ENCODE measurements around the gene SERPINA3.

Gene SERPINA3

DNA sequence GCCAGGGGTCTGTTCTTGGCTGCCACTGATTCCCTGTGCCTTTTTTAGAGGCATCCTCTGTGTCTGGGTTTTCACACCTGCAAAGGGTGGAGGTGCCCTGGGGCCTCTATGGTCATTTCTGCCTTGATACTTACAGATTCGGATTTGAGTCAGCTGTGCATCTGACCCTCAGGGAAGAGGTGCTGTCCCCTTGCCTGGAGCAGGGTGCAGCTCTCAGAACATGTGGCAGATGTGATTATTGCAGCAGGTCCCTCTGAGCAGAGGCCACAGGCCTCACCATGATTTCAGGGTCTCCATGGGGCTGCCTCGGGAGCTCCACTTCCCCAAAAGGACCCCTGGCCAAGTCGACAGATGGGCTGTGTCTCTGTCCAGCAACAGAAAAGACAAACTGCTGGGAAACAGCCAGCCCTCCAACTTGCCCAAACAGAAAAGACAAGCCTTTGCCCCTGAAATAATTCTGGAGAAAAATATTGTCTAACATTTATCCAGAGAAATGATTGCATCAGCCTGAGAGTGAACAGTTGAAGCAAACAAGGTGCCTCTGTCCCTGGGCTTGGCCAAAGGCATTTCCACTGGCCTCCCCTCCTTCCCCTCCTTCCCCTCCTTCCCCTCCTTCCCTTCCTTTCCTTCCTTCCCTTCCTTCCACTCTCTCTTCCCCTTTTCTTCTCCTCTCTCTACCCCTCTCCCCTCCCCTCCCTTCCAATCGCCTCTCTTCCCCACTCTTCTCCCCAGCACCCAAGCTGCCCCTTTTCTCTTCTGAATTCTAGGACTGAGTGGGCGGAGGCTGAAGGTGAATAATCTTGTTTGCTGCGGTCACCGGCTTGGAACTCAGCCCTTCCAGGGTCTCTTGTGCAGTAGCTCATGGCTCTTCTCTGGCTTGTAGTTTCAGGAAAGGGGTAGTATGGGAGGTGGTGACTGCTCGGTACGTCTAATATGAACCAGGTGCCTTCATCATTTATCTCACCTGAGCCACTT is 676 bp downstream of the SERPINA3 start:
- in situ Hi-C loops (cut with HindIII; ENCODE audit: low sequenced_read_pairs), result no loop called here

- in situ Hi-C loops (cut with HindIII; ENCODE audit: low sequenced_read_pairs), result no loop called here
These were observed 1.8 kb downstream of the SERPINA3 start for GRCh38 chr14:94613720-94614644.

DNA sequence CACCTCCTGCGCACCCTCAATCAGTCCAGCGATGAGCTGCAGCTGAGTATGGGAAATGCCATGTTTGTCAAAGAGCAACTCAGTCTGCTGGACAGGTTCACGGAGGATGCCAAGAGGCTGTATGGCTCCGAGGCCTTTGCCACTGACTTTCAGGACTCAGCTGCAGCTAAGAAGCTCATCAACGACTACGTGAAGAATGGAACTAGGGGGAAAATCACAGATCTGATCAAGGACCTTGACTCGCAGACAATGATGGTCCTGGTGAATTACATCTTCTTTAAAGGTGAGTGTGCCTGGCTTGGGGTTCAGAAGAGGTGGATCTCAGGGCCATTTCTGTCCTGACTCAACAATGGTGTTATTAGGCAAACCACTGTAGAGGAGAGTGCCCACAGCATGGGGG is 2.6 kb downstream of the SERPINA3 start:
- in situ Hi-C loops (cut with HindIII; ENCODE audit: low sequenced_read_pairs), result no loop called here

GRCh38 chr14:94615254-94615653 is 3.1 kb downstream of the SERPINA3 start:
- in situ Hi-C loops (cut with HindIII; ENCODE audit: low sequenced_read_pairs), result no loop called here

DNA sequence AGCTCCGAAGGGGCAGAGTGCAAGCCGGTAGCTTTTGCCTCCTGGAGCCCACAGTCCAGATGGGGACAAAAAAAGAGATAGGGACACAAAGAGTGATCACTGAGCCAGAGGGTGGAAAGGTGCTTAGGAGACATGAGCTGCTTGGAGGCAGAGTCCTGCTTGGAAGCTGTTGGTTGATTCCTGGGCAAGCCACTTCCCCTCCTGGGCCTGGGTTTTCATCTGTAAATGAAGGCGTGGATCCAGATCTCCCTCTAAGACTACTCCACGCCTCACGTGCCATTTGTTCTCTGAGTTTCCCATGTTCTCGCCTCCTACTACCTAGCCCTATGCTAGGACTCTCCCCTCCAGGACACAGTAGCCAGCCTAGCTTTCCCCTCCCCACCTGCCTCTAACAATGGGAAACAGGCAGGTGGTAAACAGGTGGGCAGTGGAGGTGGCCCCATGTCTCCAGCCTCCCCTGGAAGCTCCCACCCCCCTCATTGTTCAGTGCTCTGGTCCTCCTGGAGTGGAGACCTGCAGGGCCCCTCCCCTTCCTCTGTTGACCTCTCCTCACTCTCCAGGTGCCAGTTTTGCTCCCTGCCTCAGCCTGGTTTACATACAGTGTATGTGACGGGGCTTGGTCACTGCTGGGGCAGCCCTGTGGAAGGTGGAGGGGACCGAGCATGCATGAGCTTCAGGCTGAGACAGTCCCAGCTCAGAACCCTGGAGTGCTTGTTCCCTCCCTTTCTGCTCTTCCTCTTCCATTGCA is 3.8 kb downstream of the SERPINA3 start:
- in situ Hi-C loops (cut with HindIII; ENCODE audit: low sequenced_read_pairs), result no loop called here

DNA sequence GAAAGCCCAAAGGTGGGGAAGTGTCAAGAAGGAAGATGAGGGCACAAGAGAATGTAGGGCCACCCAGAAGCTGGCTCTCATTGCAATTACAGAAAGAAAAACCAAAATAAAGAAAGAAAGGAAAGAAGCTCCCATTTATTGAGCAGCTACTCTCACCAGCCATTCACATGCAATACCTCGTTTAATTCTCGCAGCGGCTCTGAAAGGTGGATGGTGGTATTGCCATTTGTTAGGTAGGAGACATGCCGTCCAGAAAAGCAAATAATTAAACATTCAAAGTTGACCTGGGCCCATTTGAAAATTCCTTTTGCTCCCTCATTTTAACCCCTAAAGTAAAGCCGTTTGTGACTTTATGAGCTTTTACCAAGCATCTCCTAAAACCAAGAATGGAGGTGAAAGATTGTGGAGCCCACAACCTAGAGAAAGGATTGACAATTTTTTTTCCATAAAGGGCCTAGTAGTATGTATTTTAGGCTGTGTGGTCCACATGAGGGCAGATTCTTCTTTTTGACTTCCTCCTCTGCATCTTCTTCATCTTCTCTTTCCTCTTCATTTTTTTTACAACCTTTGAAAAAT is 5.3 kb downstream of the SERPINA3 start:
- in situ Hi-C loops (cut with HindIII; ENCODE audit: low sequenced_read_pairs), result no loop called here

GRCh38 chr14:94617988-94618822 is 6.0 kb downstream of the SERPINA3 start:
- in situ Hi-C loops (cut with HindIII; ENCODE audit: low sequenced_read_pairs), result no loop called here

DNA sequence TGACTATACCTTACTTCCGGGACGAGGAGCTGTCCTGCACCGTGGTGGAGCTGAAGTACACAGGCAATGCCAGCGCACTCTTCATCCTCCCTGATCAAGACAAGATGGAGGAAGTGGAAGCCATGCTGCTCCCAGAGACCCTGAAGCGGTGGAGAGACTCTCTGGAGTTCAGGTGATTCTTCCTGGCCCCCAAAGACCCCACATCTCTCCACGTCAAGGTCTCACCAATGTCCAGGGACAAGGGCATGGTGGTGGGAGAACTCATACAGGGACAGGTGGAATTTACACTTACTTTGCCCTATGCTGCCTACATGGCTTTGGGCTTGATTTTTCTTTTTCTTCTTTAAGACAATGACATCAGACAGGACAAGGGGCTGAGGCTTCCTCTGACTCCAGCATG is 7.1 kb downstream of the SERPINA3 start:
- in situ Hi-C loops (cut with HindIII; ENCODE audit: low sequenced_read_pairs), result no loop called here

DNA sequence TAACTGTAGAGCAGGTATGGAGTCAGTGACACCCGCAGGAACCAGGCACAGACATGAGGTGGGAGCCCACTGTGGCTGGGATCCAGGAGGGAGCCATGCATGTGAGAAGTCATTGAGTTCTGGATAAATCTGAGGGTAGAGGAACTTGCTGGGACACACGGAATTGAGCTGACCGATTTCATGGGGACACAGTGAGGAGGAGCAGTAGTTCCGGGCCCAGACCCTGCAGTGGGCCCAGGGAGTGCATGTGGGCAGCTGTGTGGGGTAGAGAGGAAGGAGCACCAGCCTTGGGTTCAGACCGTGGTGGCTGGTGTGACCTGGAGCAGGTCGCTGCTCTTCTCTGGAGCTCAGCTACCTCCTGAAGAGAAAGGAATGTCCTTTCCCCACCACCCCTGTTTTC is 8.4 kb downstream of the SERPINA3 start:
- in situ Hi-C loops (cut with HindIII; ENCODE audit: low sequenced_read_pairs), result no loop called here

DNA sequence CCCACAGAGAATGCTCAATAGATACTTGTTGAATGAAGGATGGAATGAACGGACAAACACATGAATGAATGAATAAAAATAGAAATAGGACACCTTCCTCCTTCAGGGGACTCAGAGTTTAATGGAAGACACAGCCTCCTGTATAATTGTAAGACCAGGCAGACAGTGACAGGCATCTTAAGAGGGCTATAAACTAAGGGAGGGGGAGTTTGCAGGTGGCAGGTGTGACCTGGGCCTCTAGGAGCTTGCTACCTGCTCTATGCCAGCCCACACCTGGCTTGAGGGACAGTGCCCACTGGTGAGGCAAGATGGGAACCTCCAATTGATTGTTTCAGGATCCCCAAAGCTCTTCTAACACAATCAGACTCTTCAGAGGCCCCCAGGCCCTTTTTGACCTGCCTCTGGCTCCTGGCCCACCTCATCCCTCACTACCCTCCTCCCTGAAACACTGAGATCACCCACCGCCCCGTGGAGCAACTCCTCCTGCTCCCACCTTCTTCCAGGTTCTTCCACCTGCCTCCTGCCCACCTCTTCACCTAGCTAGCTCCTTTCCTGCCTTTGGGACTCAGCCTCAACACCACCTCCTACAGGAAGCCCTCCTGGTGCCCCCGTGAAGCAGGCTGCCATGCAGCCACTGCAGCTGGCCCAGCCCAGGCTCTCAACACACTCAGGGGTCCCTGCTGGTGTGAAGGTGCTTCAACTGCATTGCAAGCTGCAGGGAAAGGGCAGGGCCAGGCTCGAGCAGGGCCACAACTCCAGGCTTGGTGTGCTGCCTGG is 9.4 kb downstream of the SERPINA3 start:
- in situ Hi-C loops (cut with HindIII; ENCODE audit: low sequenced_read_pairs), result no loop called here

DNA sequence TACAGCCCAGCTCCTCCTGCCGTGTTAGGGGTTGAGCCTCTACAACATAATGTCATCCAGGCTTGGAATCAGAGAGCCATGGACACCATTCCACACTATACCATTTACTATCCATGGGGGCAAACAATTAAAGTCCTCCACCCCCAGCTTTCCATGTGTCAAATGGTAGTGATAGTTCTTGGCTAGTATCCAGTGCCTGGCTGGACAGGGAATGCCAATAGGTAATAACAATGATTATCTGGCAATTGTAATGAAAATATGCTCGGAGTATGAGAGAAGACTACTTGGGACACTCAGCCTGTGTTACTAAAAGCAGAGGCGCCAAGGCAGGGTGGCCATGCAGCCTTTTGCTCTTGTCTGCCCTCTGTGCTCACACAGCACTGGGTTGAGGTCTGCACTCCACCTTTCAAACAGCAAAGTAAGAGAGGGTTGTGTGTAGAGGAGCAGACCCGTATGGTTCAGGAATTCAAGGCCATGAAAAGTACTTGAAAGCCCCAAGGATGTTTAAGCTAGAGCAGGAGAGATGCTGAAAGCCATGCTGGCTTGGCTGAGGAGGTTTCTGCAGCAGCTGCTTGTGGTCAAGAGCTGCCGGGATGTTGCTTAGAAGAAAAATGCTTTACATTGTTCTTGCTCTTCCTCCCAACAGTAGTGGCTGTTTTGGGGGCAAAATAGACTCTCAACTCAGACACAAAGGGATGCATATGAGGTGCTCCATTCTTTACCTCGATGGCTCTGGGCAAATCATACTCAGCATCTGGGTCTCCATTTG is 10.6 kb downstream of the SERPINA3 start:
- in situ Hi-C loops (cut with HindIII; ENCODE audit: low sequenced_read_pairs), result no loop called here

- in situ Hi-C loops (cut with HindIII; ENCODE audit: low sequenced_read_pairs), result no loop called here
These were observed 11.2 kb downstream of the SERPINA3 start for GRCh38 chr14:94623422-94623809.

DNA sequence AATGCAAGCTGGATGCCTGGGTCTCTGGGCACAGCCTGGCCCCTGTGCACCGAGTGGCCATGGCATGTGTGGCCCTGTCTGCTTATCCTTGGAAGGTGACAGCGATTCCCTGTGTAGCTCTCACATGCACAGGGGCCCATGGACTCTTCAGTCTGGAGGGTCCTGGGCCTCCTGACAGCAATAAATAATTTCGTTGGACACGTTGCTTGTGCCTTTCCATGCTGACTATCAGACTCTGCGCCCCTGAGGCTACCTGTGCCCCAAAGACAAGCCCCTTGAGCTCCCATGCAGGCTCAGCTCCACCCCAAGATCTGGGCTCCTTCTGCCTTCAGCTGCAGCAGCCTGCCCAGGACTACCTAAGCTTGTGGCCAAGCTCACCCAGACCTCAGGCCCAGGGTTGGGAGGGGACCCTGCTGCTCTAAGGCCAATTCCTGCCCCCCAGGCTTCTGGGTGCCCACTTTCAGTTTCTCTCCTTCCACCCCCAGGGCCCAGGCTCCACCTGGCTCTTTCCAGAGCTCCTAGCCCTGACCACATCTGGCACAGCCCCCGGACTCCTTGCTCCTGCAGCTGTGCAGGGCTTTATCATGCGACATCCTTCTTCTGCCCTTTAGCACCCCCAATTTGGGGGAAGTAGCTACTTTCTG is 11.8 kb downstream of the SERPINA3 start:
- in situ Hi-C loops (cut with HindIII; ENCODE audit: low sequenced_read_pairs), result no loop called here

DNA sequence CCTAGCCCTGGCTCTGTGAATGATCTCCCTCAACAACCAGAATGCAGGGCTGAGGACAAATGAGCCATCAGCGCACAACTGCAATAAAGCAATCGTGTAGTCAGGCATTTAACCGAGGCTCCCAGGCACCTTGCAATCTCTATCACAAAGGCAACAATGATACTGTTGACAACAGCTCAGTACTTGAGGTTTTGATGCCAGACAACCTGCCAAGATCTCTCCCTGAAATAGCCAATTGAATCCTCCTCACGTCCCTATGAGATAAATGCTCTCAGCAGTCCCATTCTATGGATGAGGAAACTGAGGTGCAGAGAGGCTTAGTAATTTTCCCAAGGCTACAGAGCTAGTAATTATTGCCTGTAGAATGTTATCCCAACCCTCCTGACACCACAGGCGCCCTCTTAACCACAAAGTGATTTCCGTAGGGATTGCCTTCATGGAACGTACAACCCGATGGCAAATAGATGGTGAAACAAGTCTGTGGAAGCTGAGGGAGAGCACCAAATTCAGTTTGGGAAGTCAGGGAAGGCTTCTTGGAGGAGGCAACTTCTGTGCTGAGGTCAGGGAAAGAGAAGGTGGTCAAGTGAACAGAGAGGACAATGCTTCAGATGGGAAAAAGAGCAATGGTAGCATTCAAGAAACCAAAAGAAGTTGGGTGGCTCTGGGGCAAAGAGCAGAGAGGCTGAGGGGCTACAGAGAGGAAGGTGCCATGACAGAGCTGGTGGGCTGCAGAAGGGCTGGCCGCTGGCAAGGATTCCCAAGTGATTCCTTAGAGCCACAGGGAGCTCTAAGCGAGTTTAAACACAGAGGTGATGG is 12.6 kb downstream of the SERPINA3 start:
- in situ Hi-C loops (cut with HindIII; ENCODE audit: low sequenced_read_pairs), result no loop called here

DNA sequence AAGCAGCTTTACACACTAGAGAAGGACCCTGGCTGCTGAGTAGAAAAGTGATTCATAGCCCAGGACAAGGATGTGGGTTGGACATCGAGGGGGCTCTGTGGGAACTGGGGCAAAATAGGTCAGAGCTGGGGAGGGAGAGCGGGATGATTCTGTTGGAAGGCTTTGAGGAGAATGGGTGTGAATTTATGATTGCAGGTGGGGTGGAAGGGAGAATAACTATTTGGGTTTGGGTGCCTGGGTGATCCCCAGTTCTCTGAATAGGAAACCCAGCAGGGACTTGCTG is 13.1 kb downstream of the SERPINA3 start:
- in situ Hi-C loops (cut with HindIII; ENCODE audit: low sequenced_read_pairs), result no loop called here

GRCh38 chr14:94628578-94628977 is 16.4 kb downstream of the SERPINA3 start:
- in situ Hi-C loops (cut with HindIII; ENCODE audit: low sequenced_read_pairs), result no loop called here

DNA sequence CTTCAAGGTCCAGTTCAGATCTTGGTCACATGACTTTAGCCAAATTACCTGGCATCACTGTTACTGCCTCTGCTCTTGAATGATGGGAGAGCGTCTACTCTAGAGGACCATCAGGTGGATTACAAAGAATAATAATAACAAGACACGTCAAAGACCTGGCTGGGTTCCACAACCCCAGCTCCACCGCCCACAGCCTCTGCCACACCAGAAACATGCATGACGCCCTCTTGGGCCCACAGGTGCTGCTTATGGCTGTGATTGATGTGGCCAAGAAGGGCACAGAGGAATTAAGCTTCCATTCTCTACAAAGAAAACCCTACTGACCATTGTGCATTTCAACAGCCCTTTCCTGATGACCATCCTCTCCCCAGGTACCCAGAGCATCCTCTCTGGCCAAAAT is 18.2 kb downstream of the SERPINA3 start:
- in situ Hi-C loops (cut with HindIII; ENCODE audit: low sequenced_read_pairs), result no loop called here

Measured in endothelial cell of hepatic sinusoid (primary cell).